ENCODE data around the gene CCL16.

DNA sequence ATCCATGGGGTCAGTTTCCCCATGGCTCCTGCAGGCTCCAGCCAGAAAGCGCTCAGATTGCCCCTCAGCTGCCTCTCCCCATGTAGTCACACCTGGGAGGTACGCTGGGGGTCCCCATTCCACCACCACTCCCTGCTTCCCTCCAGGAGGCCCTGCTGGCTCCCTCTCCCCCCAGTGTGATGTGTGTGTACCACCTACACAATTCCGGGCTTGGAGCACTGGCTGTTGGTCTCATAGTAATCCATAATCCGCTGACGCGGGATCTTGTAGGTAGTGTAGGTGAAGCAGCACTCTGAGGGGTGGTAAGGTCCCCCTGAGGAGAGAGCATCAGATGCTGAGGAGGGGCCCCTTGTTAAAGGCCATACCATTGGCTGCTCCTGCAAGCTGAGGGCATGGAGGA lies 2.8 kb upstream of the CCL16 start:
- no peak for TF ChIP-seq POLR2A (IDR thresholded peaks at IDR 0.05; ENCODE audit: low read depth, low read length)
- no peak for TF ChIP-seq TAF1 (IDR thresholded peaks at IDR 0.05; ENCODE audit: borderline replicate concordance, low read depth, low read length)
- TF ChIP-seq POLR2AphosphoS5 (IDR thresholded peaks at IDR 0.05; ENCODE audit: low read depth, low read length): no peak

Measured in GM12892 (cell line).